Thyroid gland (tissue), 4 donors: ENCODE measurements around the gene FAM120B.

Experiments
- POLR2A ChIP-seq, 2 donors: fragments of 450-650 bp; IDR thresholded peaks; one replicate each; pipeline ENCODE4 v1.6.1; 2017; ENCODE audit warnings: antibody characterized with exemption in 2 of 2, mild to moderate bottlenecking in 2 of 2, moderate library complexity in 1 of 2
- TF ChIP-seq, protein P1 (sequence below), 6 experiments: fragments of 200-600 bp in 3 of 6; fragments of 450-650 bp in 3 of 6; sonication (generic) in 3 of 6; IDR thresholded peaks; one replicate each; pipeline ENCODE4 v1.5.1; 2016 to 2019; ENCODE audit warnings: antibody characterized with exemption in 6 of 6, mild to moderate bottlenecking in 2 of 6, inconsistent platforms in 1 of 6, moderate library complexity in 1 of 6

DNA sequence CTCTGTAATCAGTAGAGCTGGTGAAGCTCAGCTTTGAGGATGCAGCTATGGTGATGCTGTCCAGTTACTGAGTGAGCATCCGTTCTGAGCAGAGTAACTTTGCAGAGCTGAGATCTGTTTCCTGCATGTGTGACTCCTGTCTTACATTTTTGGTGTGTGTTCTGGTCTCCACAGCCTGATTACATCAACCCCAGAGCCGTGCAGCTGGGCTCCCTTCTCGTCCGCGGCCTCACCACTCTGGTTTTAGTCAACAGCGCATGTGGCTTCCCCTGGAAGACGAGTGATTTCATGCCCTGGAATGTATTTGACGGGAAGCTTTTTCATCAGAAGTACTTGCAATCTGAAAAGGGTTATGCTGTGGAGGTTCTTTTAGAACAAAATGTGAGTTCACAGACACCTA, 81.6 kb downstream of the FAM120B start:
- TF ChIP-seq, protein P1, sequence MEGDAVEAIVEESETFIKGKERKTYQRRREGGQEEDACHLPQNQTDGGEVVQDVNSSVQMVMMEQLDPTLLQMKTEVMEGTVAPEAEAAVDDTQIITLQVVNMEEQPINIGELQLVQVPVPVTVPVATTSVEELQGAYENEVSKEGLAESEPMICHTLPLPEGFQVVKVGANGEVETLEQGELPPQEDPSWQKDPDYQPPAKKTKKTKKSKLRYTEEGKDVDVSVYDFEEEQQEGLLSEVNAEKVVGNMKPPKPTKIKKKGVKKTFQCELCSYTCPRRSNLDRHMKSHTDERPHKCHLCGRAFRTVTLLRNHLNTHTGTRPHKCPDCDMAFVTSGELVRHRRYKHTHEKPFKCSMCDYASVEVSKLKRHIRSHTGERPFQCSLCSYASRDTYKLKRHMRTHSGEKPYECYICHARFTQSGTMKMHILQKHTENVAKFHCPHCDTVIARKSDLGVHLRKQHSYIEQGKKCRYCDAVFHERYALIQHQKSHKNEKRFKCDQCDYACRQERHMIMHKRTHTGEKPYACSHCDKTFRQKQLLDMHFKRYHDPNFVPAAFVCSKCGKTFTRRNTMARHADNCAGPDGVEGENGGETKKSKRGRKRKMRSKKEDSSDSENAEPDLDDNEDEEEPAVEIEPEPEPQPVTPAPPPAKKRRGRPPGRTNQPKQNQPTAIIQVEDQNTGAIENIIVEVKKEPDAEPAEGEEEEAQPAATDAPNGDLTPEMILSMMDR (IDR thresholded peaks at IDR 0.05): no peak
- no peak for TF ChIP-seq POLR2A (IDR thresholded peaks at IDR 0.05)
